Measurements from ENCODE around the gene NGRN.
"Not testable (repeated sequence)": the region's sequence is repeated elsewhere in the genome, so short reads cannot be mapped to it uniquely, and the experiment has no call there.

NGRN gene

GRCh38 chr15:90234096-90234988, 31.1 kb upstream of the NGRN start, which contains the start of gene GDPGP1:
Gene GDPGP1, plus strand, starts transcription at chr15:90234209. Its CDS starts 6,700 bp downstream, at chr15:90240909.
- no peak for DNase-seq (ENCODE audit: low read depth in 2 of 2)

DNA sequence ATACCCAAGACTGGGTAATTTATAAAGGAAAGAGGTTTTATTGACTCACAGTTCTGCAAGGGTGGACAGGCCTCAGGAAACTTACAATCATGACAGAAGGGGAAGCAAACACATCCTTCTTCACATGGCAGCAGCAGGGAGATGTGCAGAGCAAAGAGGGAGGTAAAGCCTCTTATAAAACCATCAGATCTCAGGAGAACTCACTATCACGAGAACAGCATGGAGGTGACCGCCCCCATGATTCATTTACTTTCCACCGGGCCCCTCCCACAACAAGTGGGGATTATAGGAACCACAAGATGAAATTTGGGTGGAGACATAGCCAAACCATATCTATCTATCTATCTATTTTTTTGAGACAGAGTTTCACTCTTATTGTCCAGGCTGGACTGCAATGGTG, 26.1 kb upstream of the NGRN start:
- DNase-seq (ENCODE audit: low read depth in 2 of 2) = no peak

- DNase-seq (ENCODE audit: low read depth in 2 of 2) = no peak
These were observed 24.6 kb upstream of the NGRN start for GRCh38 chr15:90240856-90241255.

DNA sequence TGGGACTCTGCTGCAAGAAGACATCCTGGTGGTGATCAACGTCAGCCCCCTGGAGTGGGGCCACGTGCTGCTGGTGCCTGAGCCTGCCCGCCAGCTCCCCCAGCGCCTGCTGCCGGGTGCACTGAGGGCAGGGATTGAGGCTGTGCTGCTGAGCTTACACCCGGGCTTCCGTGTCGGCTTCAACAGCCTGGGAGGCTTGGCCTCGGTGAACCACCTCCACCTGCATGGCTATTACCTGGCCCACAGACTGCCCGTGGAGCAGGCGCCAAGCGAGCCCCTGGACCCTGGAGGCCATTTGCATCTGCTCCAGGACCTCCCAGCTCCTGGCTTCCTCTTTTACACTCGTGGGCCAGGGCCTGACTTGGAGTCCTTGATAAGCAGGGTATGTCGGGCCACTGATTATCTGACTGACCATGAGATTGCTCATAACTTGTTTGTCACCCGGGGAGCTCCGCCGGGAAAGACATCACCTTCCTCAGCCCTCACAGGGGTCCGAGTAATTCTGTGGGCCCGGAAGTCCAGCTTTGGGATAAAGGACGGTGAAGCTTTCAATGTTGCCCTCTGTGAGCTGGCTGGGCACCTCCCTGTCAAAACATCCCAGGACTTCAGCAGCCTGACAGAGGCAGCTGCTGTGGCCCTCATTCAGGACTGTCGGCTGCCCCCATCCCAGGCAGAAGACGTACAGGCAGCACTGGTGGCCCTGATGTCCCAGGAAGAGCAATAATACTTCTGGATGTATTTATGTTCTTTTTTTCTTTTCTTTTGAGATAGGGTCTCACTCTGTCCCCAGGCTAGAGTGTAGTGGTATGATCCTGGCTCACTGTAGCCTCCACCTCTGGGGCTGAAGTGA, 23.9 kb upstream of the NGRN start:
- no peak for DNase-seq (ENCODE audit: low read depth in 2 of 2)

GRCh38 chr15:90243943-90244639, 21.4 kb upstream of the NGRN start:
- DNase-seq (ENCODE audit: low read depth in 2 of 2) = no peak

DNA sequence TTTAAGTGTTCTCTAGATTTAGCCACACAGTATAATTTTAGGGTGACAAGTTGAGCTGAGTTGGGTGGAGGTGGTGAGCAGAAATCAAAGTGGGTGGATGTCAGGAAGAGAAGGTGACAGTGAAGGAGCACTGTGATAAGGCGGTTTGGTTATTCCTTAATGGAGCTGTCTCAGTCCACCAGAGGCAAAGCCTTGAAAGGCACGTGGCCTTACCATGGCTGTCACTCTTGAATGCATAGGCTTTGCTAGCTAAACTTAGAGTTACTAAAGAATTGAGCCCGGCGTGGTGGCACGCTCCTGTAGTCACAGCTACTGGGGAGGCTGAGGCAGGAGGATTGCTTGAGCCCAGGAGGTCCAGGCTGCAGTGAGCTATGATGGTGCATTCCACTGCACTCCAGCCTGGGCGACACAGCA, 16.7 kb upstream of the NGRN start:
- DNase-seq (ENCODE audit: low read depth in 2 of 2) = no peak

DNA sequence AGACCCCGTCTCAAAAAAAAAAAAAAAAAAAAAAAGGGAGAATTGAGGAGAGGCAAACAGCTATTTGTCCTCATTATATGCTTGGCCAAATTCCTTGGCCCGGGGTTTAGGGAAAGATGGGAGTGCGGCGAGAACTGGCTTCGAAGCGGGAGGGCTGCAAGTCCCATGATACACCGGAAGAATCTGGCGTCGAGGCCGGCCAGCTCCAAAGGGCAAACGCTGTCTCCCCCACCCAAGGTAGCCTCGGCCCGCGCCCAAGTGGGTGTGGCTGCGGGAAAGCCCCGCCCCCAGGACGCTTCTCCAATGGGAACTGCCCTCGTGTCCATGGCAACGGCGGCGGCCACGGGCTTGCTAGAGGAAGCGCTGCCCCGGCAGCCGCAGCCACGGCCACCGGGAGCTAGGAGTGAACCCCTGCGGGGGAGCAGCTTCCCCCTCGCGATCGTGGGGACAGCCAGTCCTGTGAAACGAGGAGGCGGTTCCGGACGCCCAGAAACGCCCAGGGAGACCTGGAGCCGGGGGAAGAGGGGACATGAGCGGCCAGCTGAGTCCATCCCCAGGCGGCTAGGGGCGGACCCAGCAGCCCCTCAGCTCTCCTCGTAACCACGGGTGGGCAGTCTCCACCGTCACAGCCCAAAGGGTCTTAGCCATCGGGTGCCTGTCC, 16.1 kb upstream of the NGRN start, which contains the start of gene TTLL13:
TSS of gene TTLL13 (plus strand) at position 354 of the 661 bp plus-strand sequence. CDS start 1,075 bp downstream, outside the sequence.
- peak; percentile 71 to 89 for DNase-seq (ENCODE audit: low read depth in 2 of 2)

DNA sequence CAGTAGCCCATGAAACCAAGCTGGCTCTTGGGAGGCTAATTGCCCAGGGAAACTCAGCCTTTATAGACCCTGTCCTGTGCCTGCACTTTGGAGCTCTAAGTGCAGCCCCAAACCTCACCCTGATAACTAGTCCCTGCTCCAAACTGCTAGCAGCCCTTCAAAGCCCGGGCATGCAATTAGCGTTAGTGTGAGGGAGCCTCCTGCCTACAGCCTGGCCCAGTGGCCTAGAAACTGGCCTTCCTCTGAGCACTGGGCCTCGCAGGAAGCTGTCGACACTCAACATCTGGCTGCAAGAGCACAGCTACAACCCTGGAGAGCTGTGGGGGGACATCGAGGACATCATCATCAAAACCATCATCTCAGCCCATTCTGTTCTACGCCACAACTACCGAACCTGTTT, 7.7 kb upstream of the NGRN start:
- DNase-seq (ENCODE audit: low read depth in 2 of 2) = no peak

- DNase-seq (ENCODE audit: low read depth in 2 of 2) = no peak
These were observed 5.9 kb upstream of the NGRN start for GRCh38 chr15:90259524-90259923.

- DNase-seq (ENCODE audit: low read depth in 2 of 2) = not testable (repeated sequence)
These were observed 4.7 kb upstream of the NGRN start for GRCh38 chr15:90260731-90261130.

DNA sequence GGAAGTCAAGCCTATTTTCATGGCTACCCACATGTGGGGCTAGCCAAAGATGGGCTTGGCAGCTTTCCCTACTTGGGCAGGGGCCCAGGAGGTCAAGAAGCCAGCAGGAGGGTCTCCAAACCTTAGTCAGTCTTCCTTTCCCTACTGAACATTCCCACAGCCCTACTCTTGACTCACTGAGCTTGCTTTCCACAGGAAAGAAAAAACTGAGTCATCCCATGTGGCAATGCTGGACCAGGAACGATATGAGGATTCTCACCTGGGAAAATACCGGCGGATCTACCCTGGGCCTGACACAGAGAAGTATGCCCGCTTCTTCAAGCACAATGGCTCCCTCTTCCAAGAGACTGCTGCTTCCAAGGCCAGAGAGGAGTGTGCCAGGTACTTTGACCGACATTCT, 3.7 kb upstream of the NGRN start:
- no peak for DNase-seq (ENCODE audit: low read depth in 2 of 2)

DNA sequence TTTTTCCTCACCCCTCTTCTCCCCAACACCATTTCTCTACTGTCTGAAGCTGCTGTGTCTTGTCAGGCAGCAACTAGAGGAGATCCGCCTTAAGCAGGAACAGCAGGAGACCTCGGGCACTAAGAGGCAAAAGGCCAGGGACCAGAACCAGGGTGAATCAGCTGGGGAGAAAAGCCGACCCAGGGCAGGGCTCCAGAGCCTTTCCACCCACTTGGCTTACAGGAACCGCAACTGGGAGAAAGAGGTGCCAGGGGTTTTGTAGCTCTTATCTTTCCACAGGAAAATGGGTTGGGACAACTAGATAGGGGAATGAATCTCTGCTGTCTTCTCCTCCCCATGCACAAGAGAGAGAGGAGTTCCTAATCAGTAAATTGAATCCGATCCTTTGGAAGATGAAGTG, 3.0 kb upstream of the NGRN start:
- no peak for DNase-seq (ENCODE audit: low read depth in 2 of 2)

DNA sequence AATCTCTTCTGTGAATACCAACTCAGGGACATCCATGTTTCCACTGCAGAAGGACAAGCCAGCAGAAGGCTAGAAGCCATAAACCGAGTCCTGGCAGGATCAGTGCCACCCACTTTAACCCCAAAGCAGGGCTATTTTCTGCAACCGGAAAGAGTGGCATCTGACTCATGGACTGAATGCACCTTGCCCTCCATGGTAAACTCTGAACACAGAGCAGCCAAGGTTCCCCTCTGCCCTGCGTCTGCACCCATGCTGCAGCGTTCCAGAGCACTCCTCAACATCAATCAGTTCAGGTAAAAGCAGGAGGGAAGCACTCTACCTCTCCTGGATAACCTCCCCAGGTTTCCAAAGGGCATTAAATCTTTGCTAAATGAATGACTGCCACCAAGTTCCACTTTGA, 801 bp upstream of the NGRN start:
- no peak for DNase-seq (ENCODE audit: low read depth in 2 of 2)

GRCh38 chr15:90266061-90266431, 574 bp downstream of the NGRN start:
- DNase-seq (ENCODE audit: low read depth in 2 of 2) = peak; percentile 32 to 33

DNA sequence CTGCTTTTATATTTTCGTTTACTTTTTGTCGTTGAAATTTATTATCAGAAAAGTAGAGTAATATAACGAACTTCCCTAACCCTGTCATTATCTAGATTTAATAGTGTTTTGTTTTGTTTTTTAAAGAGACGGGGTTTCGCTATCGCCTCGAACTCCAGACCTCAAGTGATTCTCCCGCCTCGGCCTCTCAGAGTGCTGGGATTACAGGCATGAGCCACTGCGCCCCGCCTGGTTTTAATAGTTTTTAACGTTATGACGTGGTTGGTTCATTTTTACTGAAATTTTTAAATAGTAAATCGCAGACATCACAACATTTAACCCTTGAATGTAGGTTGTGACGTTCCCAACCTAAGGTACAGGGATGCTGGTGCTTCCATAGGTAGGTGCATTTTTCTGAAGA, 1.0 kb downstream of the NGRN start:
- no peak for DNase-seq (ENCODE audit: low read depth in 2 of 2)

GRCh38 chr15:90268415-90268814, 2.9 kb downstream of the NGRN start:
- DNase-seq (ENCODE audit: low read depth in 2 of 2) = no peak

DNA sequence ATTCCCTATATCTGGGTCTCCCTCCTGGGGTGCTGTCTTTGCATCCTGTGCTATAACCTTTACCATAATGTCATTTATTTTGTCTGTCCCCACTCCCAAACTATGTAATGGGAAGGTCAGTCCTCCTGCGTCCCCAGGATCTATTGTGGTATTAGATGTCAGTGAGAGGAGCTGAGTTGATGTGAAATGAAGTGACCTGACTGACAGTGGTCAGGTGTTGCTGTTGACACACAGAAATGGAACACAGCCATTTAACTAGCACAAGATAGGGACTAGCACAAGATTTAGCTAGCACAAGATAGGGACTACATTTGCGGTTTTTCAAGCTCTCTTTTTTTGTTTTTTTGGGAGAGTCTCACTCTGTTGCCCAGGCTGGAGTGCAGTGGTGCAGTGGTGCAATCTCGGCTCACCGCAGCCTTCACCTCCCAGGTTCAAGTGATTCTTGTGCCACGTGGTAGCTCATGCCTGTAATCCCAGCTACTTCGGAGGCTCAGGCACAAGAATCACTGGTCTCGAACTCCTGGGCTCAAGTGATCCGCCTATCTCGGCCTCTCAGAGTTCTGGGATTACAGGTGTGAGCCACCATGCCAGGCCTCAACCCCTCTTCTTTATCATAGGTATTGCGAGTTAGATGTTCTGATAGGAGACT, 5.2 kb downstream of the NGRN start:
- DNase-seq (ENCODE audit: low read depth in 2 of 2) = no peak

- DNase-seq (ENCODE audit: low read depth in 2 of 2) = no peak
These were observed 6.1 kb downstream of the NGRN start for GRCh38 chr15:90271459-90272166.

DNA sequence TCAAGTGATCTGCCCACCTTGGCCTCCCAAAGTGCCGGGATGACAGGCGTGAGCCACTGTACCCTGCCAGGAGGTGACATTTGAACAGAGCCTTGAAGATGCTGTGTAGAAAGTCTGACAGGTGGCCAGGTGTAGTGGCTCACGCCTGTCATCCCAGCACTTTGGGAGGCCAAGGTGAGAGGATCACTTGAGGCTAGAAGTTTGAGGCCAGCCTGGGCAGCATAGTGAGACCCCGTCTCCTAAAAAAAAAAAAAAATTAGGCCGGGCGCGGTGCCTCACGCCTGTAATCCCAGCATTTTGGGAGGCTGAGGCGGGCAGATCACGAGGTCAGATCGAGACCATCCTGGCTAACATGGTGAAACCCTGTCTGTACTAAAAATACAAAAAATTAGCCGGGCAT, 13.0 kb downstream of the NGRN start:
- DNase-seq (ENCODE audit: low read depth in 2 of 2) = not testable (repeated sequence)

DNA sequence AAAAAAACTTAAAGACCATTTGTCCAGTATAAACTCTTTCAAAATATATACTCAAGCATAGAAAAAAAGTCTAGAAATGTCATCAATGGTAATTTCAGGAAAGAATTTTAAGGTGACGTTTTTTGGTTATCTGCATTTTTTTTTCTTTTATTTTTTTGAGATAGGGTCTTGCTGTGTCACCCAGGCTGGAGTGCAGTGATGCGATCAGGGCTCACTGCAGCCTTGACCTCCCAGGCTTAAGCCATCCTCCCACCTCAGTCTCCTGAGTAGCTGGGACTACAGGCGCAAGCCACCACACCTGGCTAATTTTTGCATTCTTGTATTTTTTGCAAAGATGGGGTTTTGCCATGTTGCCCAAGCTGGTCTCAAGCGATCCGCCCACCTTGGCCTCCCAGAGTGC, 15.3 kb downstream of the NGRN start:
- DNase-seq (ENCODE audit: low read depth in 2 of 2) = not testable (repeated sequence)
